GM12878 (cell line): ENCODE measurements around the gene RTP5. TPM values are rescaled to one million over a fixed set of nuclear protein-coding genes. Genes with fewer than 3 reads are reported as not detected.
A peak's percentile ranks its signal among the peaks of the same experiment; 100 is the strongest.

Source experiments
- ATAC-seq: fragments of 200-7000 bp; cut with Tn5 transposase; 3 replicates; pipeline ENCODE4 v1.9.1; 2020; ENCODE audit warnings: mild to moderate bottlenecking, moderate library complexity
- BruUV-seq: library from RNA; stranded (reverse); fragments of 400-500 nt; replicated peaks from 2 replicates; lab custom pipeline; 2021; lab: Mats Ljungman, UMichigan
- CTCF ChIA-PET: fragments of 300-600 bp; sonication (Branson Sonifier 250); formaldehyde crosslinking; extraction: SDS; loops from one replicate; lab custom pipeline; 2021; ENCODE audit warnings: inconsistent platforms; lab: Yijun Ruan, JAX
- POLR2A ChIA-PET: fragments of 350-600 bp; formaldehyde crosslinking; extraction: SDS; loops from one replicate; lab custom pipeline; 2021; ENCODE audit warnings: inconsistent platforms; lab: Charles Lee
- RAD21 ChIA-PET: fragments of 300-600 bp; sonication (Branson Sonifier 250); formaldehyde crosslinking; loops from one replicate; lab custom pipeline; 2023; ENCODE audit warnings: antibody characterized with exemption; ENCODE audit not compliant: unreplicated experiment; lab: Charles Lee
- SMC1A ChIA-PET: fragments of 300-600 bp; sonication (Branson Sonifier 250); formaldehyde crosslinking; loops from one replicate; lab custom pipeline; 2023; ENCODE audit not compliant: unreplicated experiment, uncharacterized antibody; lab: Charles Lee
- DNase-seq: peaks from one replicate; pipeline ENCODE4 v3.0.0-alpha.2; 2011; ENCODE audit warnings: low read depth, low spot score
- FAIRE-seq: peaks from 3 replicates; lab custom pipeline; 2011; peaks lifted over from hg19 to GRCh38; lab: Jason Lieb, UNC
- H2AFZ ChIP-seq: 2 replicates; pipeline ENCODE4 v1.6.0; 2011; ENCODE audit warnings: low read depth, low read length, control low read depth; ENCODE audit not compliant: control insufficient read depth
- H3K27ac ChIP-seq: 2 replicates; pipeline ENCODE4 v1.5.1; 2011; ENCODE audit warnings: control low read depth; ENCODE audit not compliant: control insufficient read depth, insufficient read depth
- H3K27me3 ChIP-seq, 2 experiments: replicated peaks in 1 of 2; 2 replicates each; pipeline versions ENCODE4 v1.6.0 to v1.6.1; 2011; ENCODE audit warnings: low read length in 1 of 2; ENCODE audit not compliant: control insufficient read depth in 2 of 2, insufficient read depth in 2 of 2
- H3K36me3 ChIP-seq, 2 experiments: 2 replicates each; pipeline ENCODE4 v1.5.1; 2011; ENCODE audit warnings: low read length in 1 of 2; ENCODE audit not compliant: control insufficient read depth in 2 of 2, insufficient read depth in 2 of 2
- H3K4me1 ChIP-seq: 2 replicates; pipeline ENCODE4 v1.6.1; 2011; ENCODE audit warnings: mild to moderate bottlenecking, low read length, moderate library complexity, mixed read lengths; ENCODE audit not compliant: control insufficient read depth, insufficient read depth
- H3K4me2 ChIP-seq: 2 replicates; pipeline ENCODE4 v1.6.0; 2011; ENCODE audit warnings: control low read depth; ENCODE audit not compliant: control insufficient read depth, insufficient read depth
- H3K4me3 ChIP-seq: fragments of 200-600 bp; sonication (generic); 2 replicates; pipeline ENCODE4 v1.5.1; 2016
- H3K79me2 ChIP-seq: 2 replicates; pipeline ENCODE4 v1.6.0; 2011; ENCODE audit warnings: low read length; ENCODE audit not compliant: control insufficient read depth, insufficient read depth
- H3K9ac ChIP-seq: 2 replicates; pipeline ENCODE4 v1.8.0; 2011; ENCODE audit warnings: low read length, control low read depth, mixed read lengths; ENCODE audit not compliant: control insufficient read depth, insufficient read depth
- H3K9me3 ChIP-seq: replicated peaks from 3 replicates; pipeline ENCODE4 v1.5.1; 2011; ENCODE audit warnings: mild to moderate bottlenecking, low read length; ENCODE audit not compliant: control insufficient read depth, insufficient read depth
- H4K20me1 ChIP-seq: 2 replicates; pipeline ENCODE4 v1.6.0; 2011; ENCODE audit not compliant: control insufficient read depth, insufficient read depth
- CHD4 ChIP-seq: fragments of 200-600 bp; sonication (generic); IDR thresholded peaks from 2 replicates; pipeline ENCODE4 v1.6.1; 2016; ENCODE audit warnings: mild to moderate bottlenecking
- CREB1 ChIP-seq: IDR thresholded peaks from 2 replicates; pipeline ENCODE4 v1.6.1; 2012; ENCODE audit warnings: low read depth, mild to moderate bottlenecking, inconsistent platforms
- EED ChIP-seq: sonication (generic); IDR thresholded peaks from 2 replicates; pipeline ENCODE4 v1.6.1; 2016; ENCODE audit warnings: antibody characterized with exemption, low read depth
- GABPA ChIP-seq: IDR thresholded peaks from 2 replicates; pipeline ENCODE4 v1.6.1; 2014; ENCODE audit warnings: antibody characterized with exemption, low read depth, mild to moderate bottlenecking, inconsistent platforms
- HDAC6 ChIP-seq: fragments of 200-600 bp; sonication (generic); IDR thresholded peaks from one replicate; pipeline ENCODE4 v1.8.0; 2017; ENCODE audit warnings: antibody characterized with exemption; ENCODE audit not compliant: unreplicated experiment
- NBN ChIP-seq: fragments of 450-650 bp; IDR thresholded peaks from 2 replicates; pipeline ENCODE4 v1.6.1; 2016
- NR2C2 ChIP-seq: IDR thresholded peaks from 2 replicates; pipeline ENCODE4 v1.6.1; 2011; ENCODE audit warnings: borderline replicate concordance, low read depth; ENCODE audit not compliant: control insufficient read depth, insufficient read length
- POU2F2 ChIP-seq: IDR thresholded peaks from 3 replicates; pipeline ENCODE4 v1.6.1; 2011; ENCODE audit warnings: low read depth, mild to moderate bottlenecking, low read length, borderline replicate concordance
- RUNX3 ChIP-seq: IDR thresholded peaks from 2 replicates; pipeline ENCODE4 v1.6.1; 2012; ENCODE audit warnings: low read length, inconsistent platforms
- TAF1 ChIP-seq: IDR thresholded peaks from 2 replicates; pipeline ENCODE4 v1.6.1; 2011; ENCODE audit warnings: mild to moderate bottlenecking, low read depth, low read length, borderline replicate concordance
- TCF3 ChIP-seq: IDR thresholded peaks from 2 replicates; pipeline ENCODE4 v1.6.1; 2012; ENCODE audit warnings: low read depth, mild to moderate bottlenecking, low read length, borderline replicate concordance; ENCODE audit not compliant: insufficient read depth
- WGBS: methylation state at CpG from one replicate; pipeline ENCODE4 v1.1.6; 2016; ENCODE audit warnings: low lambda C conversion rate; ENCODE audit not compliant: insufficient replicate concordance, insufficient coverage; ENCODE audit errors: missing lambda C conversion rate; 5-methylcytosine and 5-hydroxymethylcytosine counted together
- in situ Hi-C: fragments of 300-500 bp; cut with MboI; formaldehyde crosslinking; loops from 9 replicates; pipeline ENCODE4 v1.14.3; 2018; ENCODE audit warnings: mixed read lengths
- intact Hi-C: fragments of 100-400 bp; cut with micrococcal nuclease; formaldehyde crosslinking; loops from one replicate; pipeline ENCODE4 v1.14.2; 2022; ENCODE audit not compliant: unreplicated experiment
- polyA plus RNA-seq, 11 experiments: library from polyadenylated mRNA; depleted of rRNA in 4 of 11; unstranded in 6 of 11; stranded (reverse) in 5 of 11; fragments of >200 nt; fragmentation: Nextera tagmentation in 4 of 11; fragmentation: Illumina TruSeq in 1 of 11; extraction: Ambion mirVana in 4 of 11; extraction: Trizol in 1 of 11; gene quantifications; 1 replicate in 1 of 11; 2 replicates in 10 of 11; pipeline versions ENCODE4 v1.2.1 to v1.2.3, GENCODE V29; 2011 to 2016; ENCODE audit warnings: inconsistent platforms in 2 of 11, missing spikeins in 2 of 11, low read depth in 1 of 11
- total RNA-seq, 4 experiments: library from RNA; depleted of rRNA in 3 of 4; stranded (reverse); fragments of >200 nt in 3 of 4; fragmentation: Illumina TruSeq in 1 of 4; extraction: Trizol in 1 of 4; gene quantifications; 2 replicates each; pipeline versions ENCODE4 v1.2.1 to v1.2.3, GENCODE V29; 2013 to 2021
- TF ChIP-seq, protein P1 (sequence below): fragments of 450-650 bp; IDR thresholded peaks from 2 replicates; pipeline ENCODE4 v1.6.1; 2017; ENCODE audit warnings: mild to moderate bottlenecking, low read depth, inconsistent platforms; ENCODE audit not compliant: poor library complexity, severe bottlenecking

RTP5 gene
- total and polyA plus RNA-seq, 10 of the 15 experiments (the other 5 are each of a cell fraction or from before 2014, with no cell fraction given) = 0.05 TPM; not detected in 9

DNA sequence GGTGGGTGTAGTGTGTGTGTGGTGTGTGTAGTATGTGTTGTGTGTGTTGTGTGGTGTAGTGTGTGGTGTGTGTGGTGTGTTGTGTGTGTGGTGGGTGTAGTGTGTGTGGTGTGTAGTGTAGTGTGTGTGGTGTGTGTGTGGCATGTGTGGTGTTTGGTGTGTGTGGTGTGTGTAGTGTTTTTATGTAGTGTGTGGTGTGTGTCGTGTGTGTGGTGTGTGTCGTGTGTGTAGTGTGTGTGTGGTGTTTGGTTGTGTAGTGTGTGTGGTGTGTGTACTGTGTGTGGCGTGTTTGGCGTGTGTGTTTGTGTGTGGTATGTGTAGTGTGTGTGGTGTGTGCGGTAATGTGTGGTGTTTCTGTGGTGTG, 4.7 kb upstream of the RTP5 start:
- Histone ChIP-seq H3K4me3 (no peak overlapping the region), H4K20me1 (peaks cover 3% of the 10 kb centered on the region; the same call in 1 of the 2 replicates), H3K27me3 (no peaks in the 10 kb centered on the region; a peak in 1 of 4 replicates), H3K9me3 (no peaks in the 10 kb centered on the region; the same call in 1 of the 3 replicates), H2AFZ (no peak overlapping the region), H3K79me2 (no peaks in the 10 kb centered on the region), H3K4me1 (peaks cover 33% of the 10 kb centered on the region), H3K36me3 (no peaks in the 10 kb centered on the region), H3K9ac (no peak overlapping the region), H3K4me2 (no peak overlapping the region), H3K27ac (no peak overlapping the region)
- ChIA-PET SMC1A (no interaction called here), RAD21 (no interaction called here), POLR2A (interaction anchor here (1.0 kb wide), 1 partner anchor 9 kb away, joined by 3 read pairs; no protein-coding TSS in a partner anchor), CTCF (no interaction called here)
- TF ChIP-seq TCF3 (no peak), CREB1 (no peak), GABPA (no peak), POU2F2 (no peak), NR2C2 (peak; percentile 4), TAF1 (no peak)
- intact Hi-C loops (no loop called here), in situ Hi-C loops (no loop called here)
- no peak for DNase-seq
- BruUV-seq = no TSS peak
- WGBS = 86% methylated on average over 5 of the region's 5 CpGs
- ATAC-seq = no peak
- FAIRE-seq = no peak

DNA sequence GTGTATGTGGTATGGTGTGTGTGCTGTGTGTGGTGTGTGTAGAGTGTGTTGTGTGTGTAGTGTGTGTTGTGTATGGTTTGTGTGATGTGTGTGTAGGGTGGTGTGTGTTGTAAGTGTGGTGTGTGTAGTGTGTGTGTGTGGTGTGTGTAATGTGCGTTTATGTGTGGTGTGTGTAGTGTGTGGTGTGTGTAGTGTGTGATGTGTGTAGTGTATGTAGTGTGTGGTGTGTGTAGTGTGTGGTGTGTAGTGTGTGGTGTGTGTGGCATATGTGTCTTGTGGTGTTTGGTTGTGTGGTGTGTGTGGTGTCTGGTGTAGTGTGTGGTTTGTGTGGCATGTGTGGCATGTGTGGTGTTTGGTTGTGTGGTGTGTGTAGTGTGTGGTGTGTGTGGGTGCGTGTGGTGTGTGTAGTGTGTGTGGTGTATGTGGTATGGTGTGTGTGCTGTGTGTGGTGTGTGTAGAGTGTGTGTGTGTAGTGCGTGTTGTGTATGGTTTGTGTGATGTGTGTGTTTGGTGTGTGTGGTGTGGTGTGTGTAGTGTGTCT, 4.0 kb upstream of the RTP5 start:
- H2AFZ ChIP-seq = no peak overlapping the region
- ChIA-PET SMC1A (no interaction called here), RAD21 (interaction anchor here (1.2 to 1.3 kb wide), 2 partner anchors 21 to 131 kb away, joined by 3 to 5 read pairs; partner anchors contain the start of gene D2HGDH), POLR2A (interaction anchor here (0.6 kb wide), 1 partner anchor 78 kb away, joined by 12 read pairs; no protein-coding TSS in a partner anchor), CTCF (no interaction called here)
- no TSS peak for BruUV-seq
- H3K79me2 ChIP-seq = no peaks in the 10 kb centered on the region
- WGBS = 89% methylated on average over 3 of the region's 3 CpGs
- no peak overlapping the region for H3K9ac ChIP-seq
- no peaks in the 10 kb centered on the region; the same call in 1 of the 3 replicates for H3K9me3 ChIP-seq
- H3K27ac ChIP-seq = no peak overlapping the region
- H3K4me1 ChIP-seq = peaks cover 26% of the 10 kb centered on the region
- ATAC-seq (no peak), DNase-seq (no peak), FAIRE-seq (no peak)
- in situ Hi-C loops (no loop called here), intact Hi-C loops (no loop called here)
- no peaks in the 10 kb centered on the region for H3K36me3 ChIP-seq
- no peak overlapping the region for H3K4me3 ChIP-seq
- TF ChIP-seq RUNX3 (peak; percentile 25; the same call in 1 of the 2 replicates), CHD4 (peak; percentile 77; the same call in 1 of the 2 replicates), HDAC6 (peak; percentile 59), NBN (0 out of 2 replicates have a peak, but pooled peaks have one; percentile 34), EED (no peak)
- TF ChIP-seq, protein P1, sequence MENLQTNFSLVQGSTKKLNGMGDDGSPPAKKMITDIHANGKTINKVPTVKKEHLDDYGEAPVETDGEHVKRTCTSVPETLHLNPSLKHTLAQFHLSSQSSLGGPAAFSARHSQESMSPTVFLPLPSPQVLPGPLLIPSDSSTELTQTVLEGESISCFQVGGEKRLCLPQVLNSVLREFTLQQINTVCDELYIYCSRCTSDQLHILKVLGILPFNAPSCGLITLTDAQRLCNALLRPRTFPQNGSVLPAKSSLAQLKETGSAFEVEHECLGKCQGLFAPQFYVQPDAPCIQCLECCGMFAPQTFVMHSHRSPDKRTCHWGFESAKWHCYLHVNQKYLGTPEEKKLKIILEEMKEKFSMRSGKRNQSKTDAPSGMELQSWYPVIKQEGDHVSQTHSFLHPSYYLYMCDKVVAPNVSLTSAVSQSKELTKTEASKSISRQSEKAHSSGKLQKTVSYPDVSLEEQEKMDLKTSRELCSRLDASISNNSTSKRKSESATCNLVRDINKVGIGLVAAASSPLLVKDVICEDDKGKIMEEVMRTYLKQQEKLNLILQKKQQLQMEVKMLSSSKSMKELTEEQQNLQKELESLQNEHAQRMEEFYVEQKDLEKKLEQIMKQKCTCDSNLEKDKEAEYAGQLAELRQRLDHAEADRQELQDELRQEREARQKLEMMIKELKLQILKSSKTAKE = no peak
- no peak overlapping the region for H3K4me2 ChIP-seq
- no peaks in the 10 kb centered on the region; a peak in 1 of 4 replicates for H3K27me3 ChIP-seq
- H4K20me1 ChIP-seq = peaks cover 3% of the 10 kb centered on the region; the same call in 1 of the 2 replicates
